Spleen (tissue), 7 donors: Measurements from ENCODE around the gene LIPI.

Source experiments
- POLR2AphosphoS5 ChIP-seq, 3 donors: sonication (generic); formaldehyde crosslinking; IDR thresholded peaks; one replicate each; pipeline ENCODE4 v1.5.1; 2017; ENCODE audit warnings: antibody characterized with exemption in 3 of 3
- TF ChIP-seq, protein P1 (sequence below), 11 experiments: fragments of 200-600 bp in 7 of 11; fragments of 450-650 bp in 4 of 11; sonication (generic) in 4 of 11; IDR thresholded peaks in 8 of 11; conservative IDR thresholded peaks in 3 of 11; 1 replicate in 7 of 11; 2 replicates in 4 of 11; pipeline versions ENCODE4 v1.4.0 to v1.8.0; 2016 to 2021; ENCODE audit warnings: antibody characterized with exemption in 11 of 11, inconsistent platforms in 4 of 11, mild to moderate bottlenecking in 1 of 11
- donor health status: DM: no; HTN: no; CAD: no; lungs with moderate emphysema.
- donor health status: DM: no; HTN: no; CAD: no.
- donor health status: DM: no; HTN: no; CAD: no.

GRCh38 chr21:14097881-14098499, 112.8 kb downstream of the LIPI start:
- no peak for TF ChIP-seq POLR2AphosphoS5 (IDR thresholded peaks at IDR 0.05)
- TF ChIP-seq, protein P1, sequence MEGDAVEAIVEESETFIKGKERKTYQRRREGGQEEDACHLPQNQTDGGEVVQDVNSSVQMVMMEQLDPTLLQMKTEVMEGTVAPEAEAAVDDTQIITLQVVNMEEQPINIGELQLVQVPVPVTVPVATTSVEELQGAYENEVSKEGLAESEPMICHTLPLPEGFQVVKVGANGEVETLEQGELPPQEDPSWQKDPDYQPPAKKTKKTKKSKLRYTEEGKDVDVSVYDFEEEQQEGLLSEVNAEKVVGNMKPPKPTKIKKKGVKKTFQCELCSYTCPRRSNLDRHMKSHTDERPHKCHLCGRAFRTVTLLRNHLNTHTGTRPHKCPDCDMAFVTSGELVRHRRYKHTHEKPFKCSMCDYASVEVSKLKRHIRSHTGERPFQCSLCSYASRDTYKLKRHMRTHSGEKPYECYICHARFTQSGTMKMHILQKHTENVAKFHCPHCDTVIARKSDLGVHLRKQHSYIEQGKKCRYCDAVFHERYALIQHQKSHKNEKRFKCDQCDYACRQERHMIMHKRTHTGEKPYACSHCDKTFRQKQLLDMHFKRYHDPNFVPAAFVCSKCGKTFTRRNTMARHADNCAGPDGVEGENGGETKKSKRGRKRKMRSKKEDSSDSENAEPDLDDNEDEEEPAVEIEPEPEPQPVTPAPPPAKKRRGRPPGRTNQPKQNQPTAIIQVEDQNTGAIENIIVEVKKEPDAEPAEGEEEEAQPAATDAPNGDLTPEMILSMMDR (IDR thresholded peaks at IDR 0.05 in 8 of 11, conservative IDR thresholded peaks at IDR 0.05 in 3 of 11): no peak
